Measurements from ENCODE around the gene OR6C3. TPM values are rescaled to one million over a fixed set of nuclear protein-coding genes. Genes with fewer than 3 reads are reported as not detected.

OR6C3 gene
- total RNA-seq, 6 experiments from 2014 or later, result not detected

Other genes starting within 250 kb of the OR6C3 start
- not detected for gene OR9K2, start 204.3 kb upstream of the OR6C3 start, total RNA-seq (2021; fragmentation: NEBNext Ultra II Directional; extraction: Animal tissue kit (Norgen Biotek cat#: 25700))
- gene OR10A7, start 109.7 kb upstream of the OR6C3 start, total RNA-seq (2021; fragmentation: NEBNext Ultra II Directional; extraction: Animal tissue kit (Norgen Biotek cat#: 25700)), result not detected
- not detected for gene OR6C74, start 86.1 kb upstream of the OR6C3 start, total RNA-seq (2021; fragmentation: NEBNext Ultra II Directional; extraction: Animal tissue kit (Norgen Biotek cat#: 25700))
- gene OR6C6, start 34.2 kb upstream of the OR6C3 start, total RNA-seq (2021; fragmentation: NEBNext Ultra II Directional; extraction: Animal tissue kit (Norgen Biotek cat#: 25700)), result not detected
- not detected for gene OR6C1, start 16.4 kb upstream of the OR6C3 start, total RNA-seq (2021; fragmentation: NEBNext Ultra II Directional; extraction: Animal tissue kit (Norgen Biotek cat#: 25700))
- gene OR6C75, start 32.2 kb downstream of the OR6C3 start, total RNA-seq (2021; fragmentation: NEBNext Ultra II Directional; extraction: Animal tissue kit (Norgen Biotek cat#: 25700)), result not detected
- not detected for gene OR6C65, start 69.8 kb downstream of the OR6C3 start, total RNA-seq (2021; fragmentation: NEBNext Ultra II Directional; extraction: Animal tissue kit (Norgen Biotek cat#: 25700))
- not detected for gene OR6C76, start 95.5 kb downstream of the OR6C3 start, total RNA-seq (2021; fragmentation: NEBNext Ultra II Directional; extraction: Animal tissue kit (Norgen Biotek cat#: 25700))
- not detected for gene OR6C2, start 113.3 kb downstream of the OR6C3 start, total RNA-seq (2021; fragmentation: NEBNext Ultra II Directional; extraction: Animal tissue kit (Norgen Biotek cat#: 25700))
- gene OR6C70, start 139.4 kb downstream of the OR6C3 start, total RNA-seq (2021; fragmentation: NEBNext Ultra II Directional; extraction: Animal tissue kit (Norgen Biotek cat#: 25700)), result not detected
- not detected for gene OR6C68, start 161.6 kb downstream of the OR6C3 start, total RNA-seq (2021; fragmentation: NEBNext Ultra II Directional; extraction: Animal tissue kit (Norgen Biotek cat#: 25700))
- not detected for gene OR6C4, start 218.9 kb downstream of the OR6C3 start, total RNA-seq (2021; fragmentation: NEBNext Ultra II Directional; extraction: Animal tissue kit (Norgen Biotek cat#: 25700))
- gene OR2AP1, start 241.7 kb downstream of the OR6C3 start, total RNA-seq (2021; fragmentation: NEBNext Ultra II Directional; extraction: Animal tissue kit (Norgen Biotek cat#: 25700)), result not detected